Measurements from ENCODE around the gene SLC25A1. TPM values are rescaled to one million over a fixed set of nuclear protein-coding genes. Genes with fewer than 3 reads are reported as not detected.

Gene SLC25A1
- total and polyA plus RNA-seq, 2 of the 4 experiments (the other 2 are of a cell fraction): 41.0 to 56.5 TPM

GRCh38 chr22:19201130-19201868 is 22.8 kb upstream of the SLC25A1 start:
- H3K23ac ChIP-seq (ENCODE audit: low read depth, low read length): no peak overlapping the region
- no peak overlapping the region for H4K8ac ChIP-seq (ENCODE audit: low read depth in 2 of 2, low read length in 2 of 2)
- CTCF ChIA-PET: no interaction called here
- no peak overlapping the region for H2AK5ac ChIP-seq (ENCODE audit: low read depth, low read length)
- no peak overlapping the region for H3K4ac ChIP-seq (ENCODE audit: low read depth, low read length)
- H3K9me3 ChIP-seq (ENCODE audit: control insufficient read depth, insufficient read depth, low read length): no peaks in the 10 kb centered on the region
- no peaks in the 10 kb centered on the region for H3K27me3 ChIP-seq (ENCODE audit: control insufficient read depth, insufficient read depth, low read length)
- no peak overlapping the region for H3K18ac ChIP-seq (ENCODE audit: low read depth, low read length)
- H3K36me3 ChIP-seq (ENCODE audit: control insufficient read depth, insufficient read depth, low read length): peaks cover 8% of the 10 kb centered on the region; the same call in 1 of the 2 replicates
- peaks cover 8% of the 10 kb centered on the region; the same call in 1 of the 2 replicates for H3K9me1 ChIP-seq (ENCODE audit: insufficient read depth, low read length)
- no peak overlapping the region for H3K4me2 ChIP-seq (ENCODE audit: low read depth, low read length)
- no peak overlapping the region for H2AFZ ChIP-seq (replicated peaks; ENCODE audit: low read length, poor library complexity)
- ATAC-seq (ENCODE audit: low read depth) (no peak), DNase-seq (no peak)
- dilution Hi-C loops (cut with HindIII; ENCODE audit: low sequenced_read_pairs, unreplicated experiment): no loop called here
- no peaks in the 10 kb centered on the region for H3K79me1 ChIP-seq (ENCODE audit: low read depth in 1 of 2, low read length in 2 of 2)
- no TSS peak for BruUV-seq (replicated peaks)
- intact Hi-C loops (cut with micrococcal nuclease): no loop called here
- no peaks in the 10 kb centered on the region for H3K4me1 ChIP-seq (ENCODE audit: control insufficient read depth, insufficient read depth, low read length)
- H2BK120ac ChIP-seq (ENCODE audit: low read depth, low read length): no peak overlapping the region
- H2BK15ac ChIP-seq (ENCODE audit: low read depth, low read length): no peak overlapping the region
- POLR2A ChIA-PET (ENCODE audit: unreplicated experiment): no interaction called here
- TF ChIP-seq CHD1 (IDR thresholded peaks at IDR 0.05; ENCODE audit: low read depth, low read length) (no peak), MAZ (IDR thresholded peaks at IDR 0.05; ENCODE audit: borderline replicate concordance, low read depth, low read length) (no peak), FOS (IDR thresholded peaks at IDR 0.05; ENCODE audit: low read depth, low read length) (no peak), ELK1 (IDR thresholded peaks at IDR 0.05; ENCODE audit: borderline replicate concordance, low read depth, low read length) (no peak), MXI1 (IDR thresholded peaks at IDR 0.05; ENCODE audit: borderline replicate concordance, low read depth, low read length) (no peak), RCOR1 (IDR thresholded peaks at IDR 0.05; ENCODE audit: insufficient replicate concordance, low read length) (no peak)
- H4K20me1 ChIP-seq (ENCODE audit: insufficient read depth, low read length): no peaks in the 10 kb centered on the region
- in situ Hi-C loops (cut with MboI; ENCODE audit: low sequenced_read_pairs): no loop called here
- H2BK5ac ChIP-seq (ENCODE audit: low read depth, low read length, poor library complexity, severe bottlenecking): no peak overlapping the region
- no peak overlapping the region for H2BK20ac ChIP-seq (ENCODE audit: low read depth, low read length)
- no peak overlapping the region for H2AK9ac ChIP-seq (replicated peaks; ENCODE audit: low read depth, low read length, poor library complexity)
- WGBS, 2 experiments (ENCODE audit: extremely low coverage in 2 of 2, insufficient read length in 1 of 2): 93% methylated on average over 13 of the region's 23 CpGs; no CpG with 5 or more reads in 1 of the 2 experiments
- H4K5ac ChIP-seq (ENCODE audit: low read depth, low read length): no peak overlapping the region
- no peak overlapping the region for H3K56ac ChIP-seq (ENCODE audit: extremely low read depth, insufficient read depth, low read length)
- H3K4me3 ChIP-seq (ENCODE audit: insufficient read depth, low read depth, low read length): no peak overlapping the region
- no peak overlapping the region for H4K91ac ChIP-seq (ENCODE audit: insufficient read depth, low read depth, low read length)
- no peak overlapping the region for H3K9ac ChIP-seq (ENCODE audit: low read depth, low read length)
- H3K27ac ChIP-seq (ENCODE audit: insufficient read depth, low read length): no peak overlapping the region
- H3K14ac ChIP-seq (replicated peaks; ENCODE audit: low read depth, low read length): no peak overlapping the region
